Stomach smooth muscle (tissue), 2 donors: ENCODE data around the gene TNKS2.

Source experiments
- H3K27ac ChIP-seq: one replicate; pipeline ENCODE4 v1.7.0; 2013; ENCODE audit warnings: mild to moderate bottlenecking, low read length, inconsistent platforms
- H3K27me3 ChIP-seq, 2 donors: one replicate each; pipeline ENCODE4 v1.7.0; 2013; ENCODE audit warnings: low read length in 2 of 2; ENCODE audit not compliant: insufficient read depth in 2 of 2, control insufficient read depth in 1 of 2
- H3K36me3 ChIP-seq, 2 donors: one replicate each; pipeline ENCODE4 v1.7.0; 2013; ENCODE audit warnings: low read length in 2 of 2; ENCODE audit not compliant: control insufficient read depth in 2 of 2, insufficient read depth in 2 of 2
- H3K4me1 ChIP-seq: one replicate; pipeline ENCODE4 v1.7.0; 2013; ENCODE audit warnings: low read length; ENCODE audit not compliant: control insufficient read depth, insufficient read depth
- H3K4me3 ChIP-seq, 2 donors: one replicate each; pipeline ENCODE4 v1.7.0; 2013; ENCODE audit warnings: low read length in 2 of 2
- H3K9ac ChIP-seq, 2 donors: one replicate each; pipeline ENCODE4 v1.7.0; 2013; ENCODE audit warnings: low read length in 2 of 2, mild to moderate bottlenecking in 1 of 2
- H3K9me3 ChIP-seq, 2 donors: one replicate each; pipeline ENCODE4 v1.7.0; 2013; ENCODE audit warnings: low read length in 2 of 2; ENCODE audit not compliant: control insufficient read depth in 2 of 2
- donor health status: healthy.
- donor health status: Pancreatic carcinoma.

TNKS2 gene

GRCh38 chr10:91772869-91773268 lies 25.4 kb upstream of the TNKS2 start:
- Histone ChIP-seq H3K36me3 (no peaks in the 10 kb centered on the region), H3K9ac (no peak overlapping the region), H3K27ac (no peak overlapping the region), H3K4me3 (no peak overlapping the region), H3K9me3 (no peaks in the 10 kb centered on the region), H3K27me3 (no peaks in the 10 kb centered on the region), H3K4me1 (no peaks in the 10 kb centered on the region)

DNA sequence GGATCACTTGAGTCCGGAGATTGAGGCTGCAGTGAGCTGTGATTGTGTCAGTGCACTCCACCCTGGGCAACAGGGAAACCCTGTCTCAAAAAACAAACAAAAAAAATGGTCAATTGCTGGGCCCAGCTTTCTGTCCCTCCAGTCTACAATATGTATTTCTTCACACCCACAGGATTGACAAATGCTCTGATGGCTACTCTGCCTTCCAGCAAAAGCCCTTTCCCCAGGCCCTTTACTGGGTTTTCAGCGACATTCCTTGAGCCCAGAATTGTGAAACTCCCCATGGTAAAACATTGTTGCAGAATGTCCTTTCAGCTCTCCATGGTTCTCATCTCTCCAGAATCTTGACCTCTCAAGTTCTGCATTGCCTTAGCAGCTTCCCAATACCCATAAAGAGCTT lies 23.7 kb upstream of the TNKS2 start:
- H3K9me3 ChIP-seq = no peaks in the 10 kb centered on the region

DNA sequence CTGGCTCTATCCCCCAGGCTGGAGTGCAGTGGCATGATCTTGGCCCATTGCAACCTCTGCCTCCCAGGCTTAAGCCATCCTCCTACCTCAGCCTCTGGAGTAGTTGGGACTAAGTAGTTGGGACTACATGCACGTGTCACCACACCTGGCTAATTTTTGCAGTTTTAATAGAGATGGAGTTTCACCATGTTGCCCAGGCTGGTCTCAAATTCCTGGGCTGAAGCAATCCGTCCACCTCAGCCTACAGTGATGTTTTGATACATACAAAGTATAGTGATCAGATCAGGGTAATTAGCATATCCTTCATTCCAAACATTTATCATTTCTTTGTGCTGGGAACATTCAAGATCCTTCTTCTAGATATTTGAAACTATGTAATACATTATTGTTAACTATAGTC lies 22.5 kb upstream of the TNKS2 start:
- Histone ChIP-seq H3K27ac (no peak overlapping the region), H3K4me3 (no peak overlapping the region), H3K4me1 (no peaks in the 10 kb centered on the region), H3K9ac (no peak overlapping the region), H3K36me3 (no peaks in the 10 kb centered on the region), H3K9me3 (no peaks in the 10 kb centered on the region), H3K27me3 (no peaks in the 10 kb centered on the region)

More for the DNA sequence above, 23.7 kb upstream of the TNKS2 start:
- H3K4me1 ChIP-seq = no peaks in the 10 kb centered on the region
- H3K4me3 ChIP-seq = no peak overlapping the region
- no peaks in the 10 kb centered on the region for H3K27me3 ChIP-seq
- no peaks in the 10 kb centered on the region for H3K36me3 ChIP-seq
- no peak overlapping the region for H3K27ac ChIP-seq
- H3K9ac ChIP-seq = no peak overlapping the region

GRCh38 chr10:91776266-91776665 lies 22.0 kb upstream of the TNKS2 start:
- Histone ChIP-seq H3K9me3 (no peaks in the 10 kb centered on the region), H3K9ac (no peak overlapping the region), H3K36me3 (no peaks in the 10 kb centered on the region), H3K27me3 (no peaks in the 10 kb centered on the region), H3K4me3 (no peak overlapping the region), H3K27ac (no peak overlapping the region), H3K4me1 (no peaks in the 10 kb centered on the region)

- no peak overlapping the region for H3K4me3 ChIP-seq
- H3K9ac ChIP-seq = no peak overlapping the region
- no peaks in the 10 kb centered on the region for H3K4me1 ChIP-seq
- no peak overlapping the region for H3K27ac ChIP-seq
- H3K9me3 ChIP-seq = no peaks in the 10 kb centered on the region
- H3K27me3 ChIP-seq = no peaks in the 10 kb centered on the region
- H3K36me3 ChIP-seq = no peaks in the 10 kb centered on the region
These were observed 19.7 kb upstream of the TNKS2 start for GRCh38 chr10:91778485-91778884.

GRCh38 chr10:91779011-91779605 lies 19.1 kb upstream of the TNKS2 start:
- Histone ChIP-seq H3K9me3 (no peaks in the 10 kb centered on the region), H3K36me3 (no peaks in the 10 kb centered on the region), H3K4me3 (no peak overlapping the region), H3K9ac (no peak overlapping the region), H3K27me3 (no peaks in the 10 kb centered on the region), H3K4me1 (no peaks in the 10 kb centered on the region), H3K27ac (no peak overlapping the region)

DNA sequence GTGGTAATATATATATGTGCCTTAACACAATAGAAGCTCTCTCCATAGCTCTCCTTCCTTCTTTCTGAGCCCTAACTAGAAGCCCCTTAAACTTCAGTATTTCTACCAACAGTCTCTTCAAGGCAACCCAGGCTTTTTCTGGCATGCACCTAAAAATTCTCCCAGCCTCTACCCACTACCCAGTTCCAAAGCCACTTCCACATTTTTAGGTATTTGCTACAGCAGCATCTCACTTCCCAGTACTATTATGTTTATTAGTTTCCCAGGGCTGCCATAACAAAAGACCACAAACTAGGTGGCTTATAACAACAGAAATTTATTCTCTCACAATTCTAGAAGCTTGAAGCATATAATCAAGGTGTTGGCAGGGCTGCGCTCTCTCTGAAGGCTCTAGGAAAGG lies 15.7 kb upstream of the TNKS2 start:
- Histone ChIP-seq H3K9me3 (no peaks in the 10 kb centered on the region), H3K4me1 (no peaks in the 10 kb centered on the region), H3K9ac (no peak overlapping the region), H3K27me3 (no peaks in the 10 kb centered on the region), H3K27ac (no peak overlapping the region), H3K4me3 (no peak overlapping the region), H3K36me3 (no peaks in the 10 kb centered on the region)

DNA sequence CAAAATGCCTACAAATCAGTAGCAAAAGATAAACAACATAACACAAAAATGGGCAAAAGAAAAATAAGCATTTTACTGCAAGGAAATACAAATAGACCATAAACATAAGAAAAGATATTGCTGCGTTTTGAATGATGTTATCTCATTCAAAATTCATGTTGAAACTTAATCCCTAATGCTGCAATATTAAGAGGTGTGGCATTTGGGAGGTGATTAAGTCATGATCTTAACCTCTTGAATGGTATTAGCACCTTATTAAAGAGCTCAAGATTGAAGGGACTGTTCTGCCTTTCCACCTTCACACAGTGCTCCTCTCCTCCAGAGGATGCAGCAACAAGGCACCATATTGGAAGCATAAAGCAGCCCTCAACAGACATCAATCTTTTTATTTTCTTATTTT lies 12.4 kb upstream of the TNKS2 start:
- no peaks in the 10 kb centered on the region for H3K27me3 ChIP-seq
- H3K9ac ChIP-seq = no peak overlapping the region
- no peaks in the 10 kb centered on the region for H3K36me3 ChIP-seq
- no peak overlapping the region for H3K27ac ChIP-seq
- no peak overlapping the region for H3K4me3 ChIP-seq
- no peaks in the 10 kb centered on the region for H3K4me1 ChIP-seq
- H3K9me3 ChIP-seq = no peaks in the 10 kb centered on the region

DNA sequence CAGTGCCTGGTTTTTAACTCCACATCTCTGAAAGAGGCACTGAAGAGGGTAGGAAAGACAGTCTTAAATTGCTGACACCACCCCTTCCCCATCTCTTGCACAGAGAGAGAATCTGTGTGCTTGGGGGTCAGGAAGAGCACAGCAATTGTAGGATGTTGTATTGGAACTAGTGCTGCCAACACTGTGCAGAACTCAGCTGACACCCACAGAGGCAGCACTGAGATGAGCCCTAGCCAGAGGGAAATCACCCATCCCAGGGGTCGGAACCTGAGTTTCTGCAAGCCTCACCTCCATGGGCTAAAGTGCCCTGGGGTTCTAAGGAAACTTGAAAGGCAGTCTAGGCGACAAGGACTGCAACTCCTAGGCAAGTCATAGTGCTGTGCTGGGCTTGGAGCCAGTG lies 11.0 kb upstream of the TNKS2 start:
- Histone ChIP-seq H3K27ac (no peak overlapping the region), H3K36me3 (no peaks in the 10 kb centered on the region), H3K9me3 (no peaks in the 10 kb centered on the region), H3K4me3 (no peak overlapping the region), H3K4me1 (no peaks in the 10 kb centered on the region), H3K9ac (no peak overlapping the region), H3K27me3 (no peaks in the 10 kb centered on the region)

GRCh38 chr10:91787810-91788209 lies 10.4 kb upstream of the TNKS2 start:
- Histone ChIP-seq H3K4me3 (no peak overlapping the region), H3K36me3 (no peaks in the 10 kb centered on the region), H3K9ac (no peak overlapping the region), H3K9me3 (no peaks in the 10 kb centered on the region), H3K27me3 (no peaks in the 10 kb centered on the region), H3K4me1 (no peaks in the 10 kb centered on the region), H3K27ac (no peak overlapping the region)

DNA sequence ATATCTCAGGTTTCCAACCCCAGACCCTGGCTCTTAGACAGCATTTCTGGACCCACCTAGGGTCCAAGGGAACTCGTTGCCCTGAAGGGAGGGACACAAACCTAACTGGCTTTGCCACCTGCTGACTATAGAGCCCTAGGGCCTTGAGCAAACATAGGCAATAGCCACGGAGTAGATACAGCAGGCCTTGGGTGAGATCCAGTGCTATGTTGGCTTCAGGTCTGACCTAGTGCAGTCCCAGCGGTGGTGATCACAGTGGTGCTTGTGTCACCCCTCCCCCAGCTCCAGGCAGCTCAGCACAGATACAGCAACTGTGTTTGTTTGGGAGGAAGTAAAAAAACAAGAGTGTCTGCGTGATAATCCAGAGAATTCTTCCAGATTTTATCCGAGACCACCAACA lies 9.7 kb upstream of the TNKS2 start:
- no peaks in the 10 kb centered on the region for H3K36me3 ChIP-seq
- no peak overlapping the region for H3K4me3 ChIP-seq
- no peak overlapping the region for H3K9ac ChIP-seq
- no peaks in the 10 kb centered on the region for H3K9me3 ChIP-seq
- no peaks in the 10 kb centered on the region for H3K4me1 ChIP-seq
- no peaks in the 10 kb centered on the region for H3K27me3 ChIP-seq
- H3K27ac ChIP-seq = no peak overlapping the region
